T-helper 1 cell treated with Interleukin-12 subunit alpha and Interleukin-12 subunit beta and Interleukin-4 antibody, amounts not matched to agents 30 μg/mL and 1 μg/mL, for 36 hours (primary cell): ENCODE measurements around the gene MS4A8.
"Not testable (repeated sequence)": the region's sequence is repeated elsewhere in the genome, so short reads cannot be mapped to it uniquely, and the experiment has no call there.

Experiments used
- H3K27ac Mint-ChIP-seq: one replicate; pipeline ENCODE4 v1.8.0; 2021; ENCODE audit warnings: mild to moderate bottlenecking, mixed read lengths
- H3K27me3 Mint-ChIP-seq: one replicate; pipeline ENCODE4 v1.8.0; 2021; ENCODE audit warnings: low read depth, mixed read lengths
- H3K36me3 Mint-ChIP-seq: one replicate; pipeline ENCODE4 v1.8.0; 2021; ENCODE audit warnings: low read depth, mixed read lengths
- H3K4me1 Mint-ChIP-seq: one replicate; pipeline ENCODE4 v1.8.0; 2021; ENCODE audit warnings: low read depth, mixed read lengths
- H3K4me3 Mint-ChIP-seq: one replicate; pipeline ENCODE4 v1.8.0; 2021; ENCODE audit warnings: mild to moderate bottlenecking, moderate library complexity, mixed read lengths
- H3K9me3 Mint-ChIP-seq: one replicate; pipeline ENCODE4 v1.8.0; 2021; ENCODE audit warnings: mixed read lengths

MS4A8 gene

DNA sequence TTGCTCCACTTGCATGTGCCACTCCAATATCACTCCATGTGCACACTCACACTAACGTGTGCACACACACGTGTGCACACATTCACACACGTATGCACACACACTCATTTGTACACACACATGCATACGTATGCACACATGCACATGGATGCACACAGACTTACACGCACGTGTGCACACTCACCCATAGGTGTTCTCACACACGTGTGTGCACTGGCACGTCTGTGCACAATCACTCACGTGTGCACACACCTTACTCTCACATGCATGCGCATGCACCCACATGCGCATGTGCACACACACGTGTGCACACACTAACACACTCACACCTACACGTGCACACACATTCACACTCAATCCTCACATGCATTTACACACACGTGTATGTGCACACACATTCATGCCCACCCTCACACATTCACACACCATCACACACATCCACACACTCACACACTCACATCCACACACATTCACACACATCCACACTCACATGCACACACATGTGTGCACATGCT is 48.0 kb downstream of the MS4A8 start:
- Mint-ChIP-seq H3K27me3 (no peaks in the 10 kb centered on the region), H3K36me3 (no peaks in the 10 kb centered on the region), H3K27ac (no peak overlapping the region), H3K9me3 (peaks cover 5% of the 10 kb centered on the region), H3K4me3 (no peak overlapping the region), H3K4me1 (no peaks in the 10 kb centered on the region)

DNA sequence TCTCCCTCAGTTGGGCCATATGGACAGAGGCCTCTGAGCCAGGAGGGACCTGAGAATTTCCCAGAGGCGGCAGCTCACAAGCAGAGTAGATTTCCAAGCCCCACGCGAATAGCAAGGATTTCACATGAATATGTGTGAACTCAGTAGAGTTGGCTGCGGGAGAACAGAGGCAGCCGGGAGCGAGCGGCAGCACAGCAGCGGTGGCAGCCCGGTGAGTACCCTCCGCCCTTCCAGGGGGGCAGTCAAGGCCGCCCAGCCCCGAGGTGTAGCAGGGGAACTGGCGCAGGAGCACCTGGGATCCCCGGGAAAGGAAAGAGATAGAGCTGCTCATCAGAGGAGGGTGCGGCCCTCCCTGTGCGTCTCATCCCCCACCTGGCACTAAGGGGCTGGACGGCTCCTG is 48.8 kb downstream of the MS4A8 start:
- H3K4me3 Mint-ChIP-seq, result no peak overlapping the region
- H3K36me3 Mint-ChIP-seq, result no peaks in the 10 kb centered on the region
- H3K4me1 Mint-ChIP-seq, result no peaks in the 10 kb centered on the region
- no peaks in the 10 kb centered on the region for H3K27me3 Mint-ChIP-seq
- H3K27ac Mint-ChIP-seq, result no peak overlapping the region
- H3K9me3 Mint-ChIP-seq, result peaks cover 5% of the 10 kb centered on the region

DNA sequence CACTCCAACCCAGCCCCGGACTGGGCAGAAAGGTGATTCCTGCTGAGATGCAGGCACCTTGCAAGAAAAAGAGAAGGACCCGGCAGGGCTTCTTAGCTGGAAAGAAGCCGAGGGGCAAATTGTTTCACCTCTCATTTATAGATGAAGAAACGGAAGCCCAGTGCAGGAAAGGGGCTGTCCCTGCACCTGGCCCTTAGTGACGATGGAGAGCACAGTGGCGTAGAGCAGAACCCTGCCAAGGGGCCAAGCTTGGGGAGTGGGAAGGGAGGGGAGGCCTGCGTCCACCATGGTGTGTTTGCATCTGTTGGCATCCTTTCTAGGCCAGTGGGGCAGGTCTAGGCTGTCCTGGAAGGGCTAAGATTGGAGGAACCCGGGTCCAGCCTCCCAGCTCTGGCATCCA is 49.4 kb downstream of the MS4A8 start:
- Mint-ChIP-seq H3K27ac (no peak overlapping the region), H3K9me3 (peaks cover 5% of the 10 kb centered on the region)

DNA sequence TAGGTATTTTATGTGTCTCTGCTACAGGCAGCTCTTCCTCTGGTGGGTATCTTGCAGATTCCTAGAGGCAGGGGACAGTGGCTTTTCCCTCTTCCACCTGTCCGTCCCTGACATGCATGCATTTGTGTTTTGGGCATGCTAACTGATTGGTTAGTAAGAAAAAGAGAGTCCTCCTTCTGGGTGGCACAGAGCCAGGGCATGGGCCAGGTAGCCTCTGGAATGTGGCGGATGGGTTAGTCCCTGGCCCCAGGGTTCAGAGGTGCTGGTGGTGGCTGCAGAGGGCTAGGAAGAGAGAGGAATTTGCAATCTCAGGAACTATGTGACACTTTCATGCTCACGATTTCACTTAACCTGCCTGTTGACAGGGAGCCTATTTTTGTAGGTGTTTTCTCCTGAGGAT is 51.5 kb downstream of the MS4A8 start:
- Mint-ChIP-seq H3K9me3 (peaks cover 5% of the 10 kb centered on the region), H3K36me3 (no peaks in the 10 kb centered on the region), H3K4me1 (no peaks in the 10 kb centered on the region), H3K27me3 (no peaks in the 10 kb centered on the region), H3K27ac (no peak overlapping the region), H3K4me3 (no peak overlapping the region)

More for the DNA sequence above, 49.4 kb downstream of the MS4A8 start:
- Mint-ChIP-seq H3K4me1 (no peaks in the 10 kb centered on the region), H3K4me3 (no peak overlapping the region), H3K27me3 (no peaks in the 10 kb centered on the region), H3K36me3 (no peaks in the 10 kb centered on the region)

- no peak overlapping the region for H3K27ac Mint-ChIP-seq
- no peaks in the 10 kb centered on the region for H3K9me3 Mint-ChIP-seq
- no peak overlapping the region for H3K4me3 Mint-ChIP-seq
- peaks cover 3% of the 10 kb centered on the region for H3K27me3 Mint-ChIP-seq
- H3K36me3 Mint-ChIP-seq, result no peaks in the 10 kb centered on the region
- H3K4me1 Mint-ChIP-seq, result no peaks in the 10 kb centered on the region
These were observed 53.9 kb downstream of the MS4A8 start for GRCh38 chr11:60753309-60753708.

DNA sequence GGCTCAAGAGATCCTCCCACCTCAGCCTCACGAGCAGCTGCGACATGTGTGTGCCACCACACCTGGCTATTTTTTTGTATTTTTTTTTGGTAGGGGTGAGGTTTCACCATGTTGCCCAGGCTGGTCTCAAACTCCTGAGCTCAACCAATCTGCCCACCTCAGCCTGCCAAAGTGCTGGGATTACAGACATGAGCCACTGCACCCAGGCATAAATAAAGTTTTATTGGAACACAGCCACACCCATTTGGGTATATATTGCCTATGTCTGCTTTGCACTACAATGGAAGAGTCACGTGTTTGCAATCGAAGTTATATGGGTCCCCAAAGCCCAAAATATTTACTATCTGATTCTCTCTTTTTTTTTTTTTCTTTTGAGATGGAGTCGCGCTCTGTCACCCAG is 55.5 kb downstream of the MS4A8 start:
- H3K4me1 Mint-ChIP-seq, result no peaks in the 10 kb centered on the region
- H3K36me3 Mint-ChIP-seq, result no peaks in the 10 kb centered on the region
- H3K9me3 Mint-ChIP-seq, result no peaks in the 10 kb centered on the region
- H3K27me3 Mint-ChIP-seq, result peaks cover 17% of the 10 kb centered on the region
- no peak overlapping the region for H3K27ac Mint-ChIP-seq
- H3K4me3 Mint-ChIP-seq, result no peak overlapping the region

DNA sequence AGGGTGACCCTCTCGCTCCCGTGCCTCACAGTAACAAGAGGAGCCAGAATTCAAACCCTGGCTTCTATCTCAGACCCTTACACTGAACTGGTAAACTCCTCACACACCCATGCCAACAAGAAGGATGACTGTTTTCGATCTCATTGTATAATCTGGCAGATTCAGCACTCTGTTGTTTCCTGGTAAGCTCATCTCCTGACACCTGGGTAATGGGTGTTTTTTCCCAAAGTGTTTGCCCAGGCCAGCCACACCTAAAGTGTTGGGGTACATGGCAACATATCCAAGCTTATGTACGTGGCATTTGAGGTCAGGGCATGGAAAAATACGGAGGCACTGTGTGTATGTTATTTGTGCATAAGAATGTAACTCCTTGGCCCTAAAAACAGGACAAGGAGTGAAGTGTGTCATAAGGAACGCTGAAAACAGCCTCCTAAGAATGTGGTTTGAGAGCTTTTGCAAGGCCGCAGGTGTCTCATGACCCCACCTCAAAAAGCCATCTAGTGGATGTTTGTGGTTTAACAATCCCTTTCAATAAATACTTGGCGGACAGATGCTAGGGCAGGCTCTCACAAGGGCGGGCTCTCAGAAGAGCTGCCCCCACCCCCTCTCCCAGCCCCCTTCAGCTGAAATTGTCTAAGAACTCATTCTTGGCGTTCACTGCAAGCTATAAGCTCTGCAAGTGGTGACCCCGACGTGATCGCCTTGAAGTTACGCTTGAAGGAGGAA is 57.1 kb downstream of the MS4A8 start, which contains the start of gene MS4A15:
Gene MS4A15 (plus strand): TSS at position 561 of the 726 bp plus-strand sequence. CDS start 6,867 bp downstream, outside the sequence.
- H3K36me3 Mint-ChIP-seq, result no peaks in the 10 kb centered on the region
- no peaks in the 10 kb centered on the region for H3K9me3 Mint-ChIP-seq
- H3K27ac Mint-ChIP-seq, result no peak within 1 kb of the TSS
- H3K27me3 Mint-ChIP-seq, result peaks cover 33% of the 10 kb centered on the region
- no peaks in the 10 kb centered on the region for H3K4me1 Mint-ChIP-seq
- no peak within 1 kb of the TSS for H3K4me3 Mint-ChIP-seq

DNA sequence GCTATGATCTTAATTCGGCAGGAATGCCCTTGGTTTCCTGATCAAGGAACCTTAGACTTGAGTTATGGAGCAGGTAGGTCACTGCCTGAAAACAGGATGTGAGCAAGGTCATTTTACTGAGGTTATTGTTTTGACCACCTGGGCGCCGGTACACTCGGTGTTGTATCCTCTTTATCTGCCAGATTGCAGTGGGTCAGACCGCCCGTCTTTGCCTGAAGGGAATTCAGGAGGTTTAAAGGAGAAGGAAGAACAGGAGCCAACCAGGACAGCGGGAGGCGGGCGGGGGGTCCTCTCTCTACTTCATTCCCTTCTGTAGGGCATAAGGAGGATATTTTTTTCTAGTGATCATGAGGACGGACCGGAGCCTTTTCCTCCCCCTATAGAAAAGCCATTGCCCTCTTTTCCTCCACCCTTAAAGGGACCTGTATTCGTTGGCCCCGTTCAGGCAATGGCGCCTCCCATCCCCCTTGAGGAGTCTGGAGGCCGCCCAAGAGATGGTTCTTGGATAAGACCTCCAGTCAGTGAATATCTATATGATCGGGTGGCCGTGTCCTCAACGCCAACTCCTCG is 57.9 kb downstream of the MS4A8 start:
- Mint-ChIP-seq H3K4me1 (no peaks in the 10 kb centered on the region), H3K27me3 (peaks cover 38% of the 10 kb centered on the region), H3K9me3 (no peaks in the 10 kb centered on the region), H3K4me3 (no peak overlapping the region), H3K27ac (no peak overlapping the region), H3K36me3 (no peaks in the 10 kb centered on the region)

GRCh38 chr11:60758671-60759070 is 59.3 kb downstream of the MS4A8 start:
- H3K9me3 Mint-ChIP-seq, H3K4me3 Mint-ChIP-seq, H3K4me1 Mint-ChIP-seq, H3K27ac Mint-ChIP-seq, H3K36me3 Mint-ChIP-seq: not testable (repeated sequence)
- peaks cover 38% of the 10 kb centered on the region for H3K27me3 Mint-ChIP-seq

GRCh38 chr11:60759438-60760225 is 60.2 kb downstream of the MS4A8 start:
- H3K9me3 Mint-ChIP-seq, H3K36me3 Mint-ChIP-seq, H3K4me3 Mint-ChIP-seq, H3K27ac Mint-ChIP-seq, H3K4me1 Mint-ChIP-seq: not testable (repeated sequence)
- H3K27me3 Mint-ChIP-seq, result peaks cover 38% of the 10 kb centered on the region

DNA sequence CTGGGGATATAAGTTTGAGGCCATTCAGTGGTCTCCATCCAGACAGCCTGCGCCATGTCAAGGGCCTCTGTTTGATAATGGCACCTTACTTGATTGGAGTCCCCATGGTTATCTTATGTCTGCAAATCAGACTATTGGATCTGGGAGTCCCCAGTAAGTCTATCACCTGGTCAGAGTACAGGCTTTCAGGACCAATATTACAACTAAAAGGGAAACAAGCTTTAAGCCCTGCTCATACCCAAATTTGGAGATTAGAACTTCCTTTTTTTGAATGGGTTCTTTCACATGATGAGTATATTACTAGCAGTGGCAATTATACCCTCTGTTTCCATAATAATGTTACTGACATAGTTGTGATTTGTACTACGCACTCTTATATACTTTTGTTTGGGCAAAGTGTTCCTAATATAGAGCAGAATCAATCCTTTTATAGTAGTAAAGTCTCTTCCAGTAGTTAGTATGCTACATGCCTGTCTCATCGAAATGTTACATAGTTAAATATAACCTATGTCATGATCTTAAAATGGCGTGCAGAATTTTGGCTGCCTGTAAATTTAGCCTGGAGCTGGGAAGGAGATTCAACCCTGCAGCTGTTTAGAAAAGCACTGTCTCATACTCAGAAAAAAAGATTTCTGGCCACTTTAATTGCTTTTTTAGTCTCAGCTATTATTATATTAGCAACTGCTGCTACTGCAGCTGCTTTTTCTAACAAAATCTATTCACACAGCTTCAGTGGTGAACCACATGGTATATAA is 62.2 kb downstream of the MS4A8 start:
- Mint-ChIP-seq H3K27me3 (peaks cover 38% of the 10 kb centered on the region), H3K4me3 (no peak overlapping the region), H3K4me1 (no peaks in the 10 kb centered on the region), H3K27ac (no peak overlapping the region), H3K36me3 (no peaks in the 10 kb centered on the region), H3K9me3 (no peaks in the 10 kb centered on the region)

DNA sequence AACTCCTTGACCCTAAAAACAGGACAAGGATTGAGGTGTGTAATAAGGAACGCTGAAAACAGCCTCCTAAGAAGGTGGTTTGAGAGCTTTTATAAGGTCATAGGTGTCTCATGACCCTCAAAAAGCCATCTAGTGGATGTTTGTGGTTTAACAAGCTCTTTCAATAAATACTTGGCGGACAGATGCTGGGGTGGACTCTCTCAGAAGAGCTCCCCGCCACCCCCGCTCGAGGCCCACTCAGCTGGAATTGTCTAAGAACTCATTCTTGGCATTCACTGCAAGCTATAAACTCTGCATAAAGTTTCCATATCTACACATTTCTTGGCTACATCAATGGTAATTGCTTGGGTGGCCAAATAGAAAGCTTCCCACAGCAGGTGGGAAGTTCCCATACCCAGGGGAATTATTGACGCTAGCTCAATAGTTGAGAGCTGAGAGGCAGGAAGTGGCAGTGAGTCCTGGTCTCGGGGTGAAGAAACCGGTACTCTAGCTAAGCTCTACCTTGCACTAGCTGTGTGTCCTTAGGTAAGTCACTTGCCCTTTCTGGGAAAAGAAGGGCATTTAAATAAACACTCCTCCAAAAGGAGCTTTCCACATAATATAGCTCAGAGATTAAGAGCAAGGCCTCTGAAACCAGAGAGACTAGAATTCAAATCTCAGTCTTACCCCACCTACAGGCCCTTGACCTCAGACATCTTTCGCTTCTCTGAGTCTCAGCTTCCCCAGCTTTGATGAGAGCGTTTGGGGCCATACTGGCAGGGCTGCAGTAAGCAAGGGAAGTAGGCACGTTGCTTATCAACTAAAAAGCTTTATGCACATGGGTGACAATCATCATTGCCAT is 63.7 kb downstream of the MS4A8 start:
- H3K27me3 Mint-ChIP-seq, result peaks cover 39% of the 10 kb centered on the region

GRCh38 chr11:60763692-60764369 is 64.4 kb downstream of the MS4A8 start:
- Mint-ChIP-seq H3K36me3 (no peaks in the 10 kb centered on the region), H3K27me3 (peaks cover 36% of the 10 kb centered on the region), H3K4me1 (no peaks in the 10 kb centered on the region), H3K9me3 (no peaks in the 10 kb centered on the region), H3K27ac (no peak overlapping the region), H3K4me3 (no peak overlapping the region)

More for the DNA sequence above, 63.7 kb downstream of the MS4A8 start:
- Mint-ChIP-seq H3K27ac (no peak overlapping the region), H3K4me1 (no peaks in the 10 kb centered on the region), H3K4me3 (no peak overlapping the region), H3K36me3 (no peaks in the 10 kb centered on the region), H3K9me3 (no peaks in the 10 kb centered on the region)
